BJ (cell line): ENCODE measurements around the gene TBL1XR1. TPM values are rescaled to one million over a fixed set of nuclear protein-coding genes. Genes with fewer than 3 reads are reported as not detected.

Experiments used
- CTCF ChIA-PET: fragments of 350-600 bp; formaldehyde crosslinking; extraction: SDS; loops from one replicate; lab custom pipeline; 2021; ENCODE audit warnings: antibody characterized with exemption, inconsistent platforms; lab: Yijun Ruan, JAX
- POLR2A ChIA-PET: fragments of 300-600 bp; sonication (Branson Sonifier 250); formaldehyde crosslinking; extraction: SDS; loops from one replicate; lab custom pipeline; 2021; ENCODE audit warnings: antibody characterized with exemption; lab: Charles Lee
- DNase-seq: peaks from one replicate; pipeline ENCODE4 v3.0.0-alpha.2; 2011; ENCODE audit warnings: low read depth
- H3K27me3 ChIP-seq: 2 replicates; pipeline ENCODE4 v1.6.0; 2011; ENCODE audit warnings: low read length; ENCODE audit not compliant: control insufficient read depth, insufficient read depth
- H3K36me3 ChIP-seq: 2 replicates; pipeline ENCODE4 v1.5.1; 2011; ENCODE audit warnings: low read length; ENCODE audit not compliant: control insufficient read depth, insufficient read depth
- H3K4me3 ChIP-seq: 2 replicates; pipeline ENCODE4 v1.5.1; 2011; ENCODE audit warnings: low read depth, mild to moderate bottlenecking, control low read depth, low read length
- CTCF ChIP-seq: IDR thresholded peaks from 2 replicates; pipeline ENCODE4 v1.5.1; 2011; ENCODE audit warnings: low read depth, mild to moderate bottlenecking, control low read depth, inconsistent platforms, low read length, moderate library complexity; ENCODE audit not compliant: insufficient read depth
- polyA plus RNA-seq: library from polyadenylated mRNA; depleted of rRNA; stranded (reverse); fragments of >200 nt; gene quantifications from 2 replicates; pipeline ENCODE4 v1.2.3, GENCODE V29; 2011

Gene TBL1XR1
- polyA plus RNA-seq, 1 experiment, result 95.4 TPM

- H3K36me3 ChIP-seq, result no peaks in the 10 kb centered on the region
- no peak overlapping the region for H3K4me3 ChIP-seq
- no peaks in the 10 kb centered on the region for H3K27me3 ChIP-seq
- TF ChIP-seq CTCF, result no peak
- DNase-seq, result no peak
- ChIA-PET CTCF (no interaction called here), POLR2A (interaction anchor here (0.7 kb wide), 1 partner anchor 67 kb away, joined by 3 read pairs; no protein-coding TSS in a partner anchor)
Observed at GRCh38 chr3:177058648-177059047, 138.6 kb downstream of the TBL1XR1 start.

- TF ChIP-seq CTCF, result no peak
- H3K36me3 ChIP-seq, result no peaks in the 10 kb centered on the region
- no peak for DNase-seq
- ChIA-PET CTCF (no interaction called here), POLR2A (no interaction called here)
- H3K27me3 ChIP-seq, result no peaks in the 10 kb centered on the region
- H3K4me3 ChIP-seq, result no peak overlapping the region
Observed at GRCh38 chr3:177057768-177058167, 139.5 kb downstream of the TBL1XR1 start.

GRCh38 chr3:177056927-177057326, 140.4 kb downstream of the TBL1XR1 start:
- Histone ChIP-seq H3K4me3 (no peak overlapping the region), H3K27me3 (no peaks in the 10 kb centered on the region), H3K36me3 (no peaks in the 10 kb centered on the region)
- DNase-seq, result no peak
- ChIA-PET CTCF (no interaction called here), POLR2A (no interaction called here)
- no peak for TF ChIP-seq CTCF

- H3K4me3 ChIP-seq, result no peak overlapping the region
- no peak for TF ChIP-seq CTCF
- H3K27me3 ChIP-seq, result no peaks in the 10 kb centered on the region
- POLR2A ChIA-PET, result no interaction called here
- CTCF ChIA-PET, result no interaction called here
- DNase-seq, result no peak
- H3K36me3 ChIP-seq, result 0 out of 2 replicates have a peak, but pooled peaks cover 1% of the 10 kb centered on the region
Observed at GRCh38 chr3:177055605-177056571, 141.4 kb downstream of the TBL1XR1 start.

GRCh38 chr3:177053107-177053506, 144.2 kb downstream of the TBL1XR1 start:
- Histone ChIP-seq H3K4me3 (no peak overlapping the region), H3K36me3 (peaks cover 3% of the 10 kb centered on the region; the same call in 1 of the 2 replicates), H3K27me3 (no peaks in the 10 kb centered on the region)
- no peak for TF ChIP-seq CTCF
- ChIA-PET POLR2A (no interaction called here), CTCF (interaction anchor here (0.7 to 1.2 kb wide), 2 partner anchors 77 to 142 kb away, joined by 3 read pairs; no protein-coding TSS in a partner anchor)
- no peak for DNase-seq
